CD4-positive, alpha-beta T cell treated with Interferon gamma for 1 hour (primary cell): ENCODE results near the gene CCDC71L.

Source experiments
- DNase-seq: peaks from one replicate; pipeline ENCODE4 v3.0.0-alpha.2; 2020

The CCDC71L gene

DNA sequence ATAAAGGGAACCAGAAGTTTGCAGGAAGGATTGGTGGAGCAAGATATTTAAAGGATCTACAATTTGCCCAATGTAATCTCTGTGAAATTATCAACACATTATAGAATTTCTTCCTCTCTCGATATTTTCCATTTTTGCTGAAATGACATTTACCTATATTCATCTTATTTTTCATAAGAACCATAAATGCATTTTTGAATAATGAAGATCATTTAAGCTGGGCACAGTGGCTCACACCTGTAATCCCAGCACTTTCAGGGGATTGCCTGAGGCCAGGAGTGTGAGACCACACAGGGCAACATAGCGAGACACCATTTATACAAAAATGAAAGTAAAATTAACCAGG lies 37.7 kb downstream of the CCDC71L start:
- DNase-seq = no peak

DNA sequence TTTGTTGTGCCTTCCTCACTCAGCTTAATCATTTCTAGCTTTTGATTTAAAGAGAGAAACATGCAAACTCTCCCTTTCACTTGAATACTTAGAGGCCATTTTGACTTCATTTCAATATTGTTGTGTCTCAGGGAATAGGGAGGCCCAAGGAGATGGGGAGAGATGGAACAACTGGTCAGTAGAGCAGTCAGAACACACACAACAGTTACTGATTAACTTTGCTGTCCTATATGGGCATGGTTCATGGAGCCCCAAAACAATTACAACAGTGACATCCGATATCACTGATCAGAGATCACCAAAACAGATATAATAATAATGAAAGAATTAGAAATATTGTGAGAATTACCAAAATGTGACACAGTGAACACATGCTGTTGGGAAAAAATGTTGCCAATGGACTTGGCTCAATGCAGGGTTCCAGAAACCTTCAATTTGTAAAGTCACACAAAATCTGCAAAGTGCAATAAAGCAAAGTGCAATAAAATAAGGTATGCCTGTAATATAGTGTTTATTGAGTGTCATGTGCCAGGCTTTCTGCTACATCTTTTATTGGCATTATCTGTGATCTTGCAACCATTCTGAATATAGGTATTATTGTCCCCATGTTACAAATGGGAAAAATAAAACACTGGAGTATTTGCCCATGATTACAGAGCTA lies 38.2 kb downstream of the CCDC71L start:
- no peak for DNase-seq

DNA sequence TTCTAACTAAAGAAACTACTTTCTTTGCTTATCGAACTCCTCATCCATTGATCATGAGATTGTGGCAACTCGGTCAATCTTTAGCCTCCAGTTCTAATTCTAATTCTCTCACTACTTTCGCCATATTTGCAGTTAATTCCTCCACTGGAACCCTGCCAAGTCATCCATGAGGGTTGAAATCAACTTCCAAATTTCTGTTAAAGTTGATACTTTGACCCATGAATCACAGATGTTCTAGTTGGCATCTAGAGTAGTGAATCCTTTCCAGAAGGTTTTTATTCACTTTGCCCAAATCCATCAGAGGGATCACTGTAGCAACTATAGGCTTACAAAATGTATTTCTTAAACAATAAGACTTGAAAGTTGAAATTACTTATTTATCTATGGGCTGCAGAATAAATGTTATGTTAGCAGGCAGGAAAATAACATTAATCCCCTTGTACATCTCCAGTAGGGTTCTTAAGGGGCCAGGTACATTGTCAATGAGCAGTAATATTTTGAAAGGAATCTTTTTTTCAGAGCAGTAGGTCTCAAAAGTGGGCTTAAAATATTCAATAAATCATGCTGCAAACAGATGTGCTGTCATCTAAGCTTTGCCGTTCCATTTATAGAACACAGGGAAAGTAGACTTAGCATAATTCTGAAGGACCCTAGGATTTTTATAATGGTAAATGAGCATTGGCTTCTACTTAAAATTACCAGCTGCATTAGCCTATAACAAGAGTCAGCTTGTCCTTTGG lies 39.4 kb downstream of the CCDC71L start:
- no peak for DNase-seq

DNA sequence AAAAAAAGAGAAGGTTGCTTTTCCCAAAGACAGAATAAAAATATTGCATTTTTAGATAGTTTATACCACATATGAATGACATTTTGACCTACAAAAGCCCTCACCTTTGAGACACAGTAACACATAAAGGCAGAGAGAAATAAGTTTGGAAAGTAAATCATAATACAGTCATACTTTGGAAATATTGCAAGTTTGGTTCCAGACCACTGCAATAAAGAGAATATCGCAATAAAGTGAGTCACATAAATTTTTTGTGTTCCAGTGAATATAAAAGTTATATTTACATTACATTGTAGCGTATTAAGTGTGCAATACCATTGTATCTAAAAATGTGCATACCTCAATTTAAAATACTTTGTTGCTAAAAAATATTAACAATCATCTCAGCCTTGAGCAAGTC lies 40.3 kb downstream of the CCDC71L start:
- no peak for DNase-seq

DNA sequence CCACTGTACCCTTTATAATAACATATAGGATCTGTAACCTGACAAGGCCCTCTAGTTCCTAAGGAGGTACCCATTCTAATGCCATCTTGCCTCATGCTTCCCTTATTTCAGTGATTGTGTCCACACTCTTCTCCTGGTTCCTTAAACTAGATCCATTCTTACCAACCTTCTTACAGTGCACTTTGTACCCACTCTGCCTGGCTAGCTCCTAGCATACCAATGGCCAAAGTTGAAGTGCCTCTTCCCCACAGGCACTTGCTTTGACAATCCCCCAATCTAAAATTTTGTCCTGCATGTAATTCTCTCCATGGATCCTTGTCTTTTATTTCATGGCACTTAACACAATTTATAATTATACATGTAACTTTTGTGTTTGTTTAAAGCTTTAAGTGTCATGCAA lies 40.9 kb downstream of the CCDC71L start:
- no peak for DNase-seq

DNA sequence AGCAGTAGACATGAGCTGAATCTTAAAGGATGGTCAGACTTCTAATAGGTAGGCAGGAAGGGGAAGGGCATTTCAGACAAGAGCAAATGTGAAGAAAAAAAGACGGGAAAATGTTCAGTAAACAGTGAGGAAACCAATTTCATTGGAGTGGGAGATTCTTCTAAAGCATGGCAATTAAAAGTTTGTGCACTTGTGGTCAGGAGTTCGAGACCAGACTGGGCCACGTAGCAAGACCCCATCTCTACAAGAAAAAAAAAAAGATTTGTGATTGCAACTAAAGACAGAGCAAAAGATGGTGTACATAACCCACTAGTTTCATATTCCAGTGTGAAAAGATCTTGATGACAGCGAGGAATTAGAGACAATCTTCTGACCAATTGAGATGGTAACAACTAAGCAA lies 41.7 kb downstream of the CCDC71L start:
- no peak for DNase-seq

DNA sequence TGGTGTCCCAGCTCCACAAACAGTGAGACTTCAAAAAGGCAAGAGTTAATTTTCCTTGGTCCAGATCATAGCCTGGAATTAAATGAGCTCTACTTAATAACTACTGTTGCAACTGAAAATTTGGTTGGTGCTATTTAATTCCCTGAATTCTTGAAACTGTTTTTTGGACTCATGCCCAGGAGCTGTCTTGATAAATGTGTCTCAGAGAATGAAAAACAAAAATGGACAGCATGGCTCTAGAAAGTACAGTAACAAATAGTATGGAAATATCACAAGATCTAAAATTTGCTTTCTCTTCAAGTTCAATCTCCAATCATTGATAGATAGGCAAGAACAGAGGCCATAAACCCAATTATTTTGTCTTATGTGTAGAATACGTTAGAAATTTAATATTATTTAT lies 42.5 kb downstream of the CCDC71L start:
- DNase-seq = no peak

DNA sequence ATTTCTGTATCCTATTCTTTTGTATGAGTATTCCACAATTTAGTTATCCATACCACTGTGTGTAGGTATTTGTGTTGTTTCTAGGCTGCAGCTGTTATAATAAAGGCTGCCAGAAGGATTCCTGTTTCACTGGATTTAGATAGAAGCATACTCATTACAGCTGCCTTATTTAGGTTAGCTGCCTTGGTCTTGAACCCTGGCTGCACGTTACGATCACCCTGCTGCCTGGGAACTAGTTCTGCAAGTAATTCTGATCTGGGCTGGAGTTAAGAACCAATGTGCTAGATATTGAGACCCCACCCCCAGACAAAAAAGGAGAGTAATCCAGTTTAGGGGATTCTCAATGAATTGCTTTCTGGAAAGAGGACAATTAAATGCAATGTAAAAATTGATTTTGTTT lies 43.1 kb downstream of the CCDC71L start:
- DNase-seq = no peak

DNA sequence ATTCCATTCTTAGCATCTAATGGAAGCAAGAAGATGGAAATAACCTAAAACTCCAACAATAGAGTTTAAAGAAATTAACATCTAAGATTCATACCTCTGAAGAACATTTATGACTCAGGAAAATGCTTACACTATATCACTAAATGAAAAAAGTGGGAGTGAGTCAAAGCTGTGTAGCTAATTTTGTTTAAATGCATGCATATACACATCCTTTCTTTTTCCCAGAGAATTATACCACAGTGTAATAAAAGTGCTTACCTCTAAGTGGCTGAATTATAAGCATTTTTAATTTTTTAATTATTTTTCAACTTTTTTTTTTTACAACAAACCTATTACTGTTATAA lies 44.3 kb downstream of the CCDC71L start:
- DNase-seq = no peak

DNA sequence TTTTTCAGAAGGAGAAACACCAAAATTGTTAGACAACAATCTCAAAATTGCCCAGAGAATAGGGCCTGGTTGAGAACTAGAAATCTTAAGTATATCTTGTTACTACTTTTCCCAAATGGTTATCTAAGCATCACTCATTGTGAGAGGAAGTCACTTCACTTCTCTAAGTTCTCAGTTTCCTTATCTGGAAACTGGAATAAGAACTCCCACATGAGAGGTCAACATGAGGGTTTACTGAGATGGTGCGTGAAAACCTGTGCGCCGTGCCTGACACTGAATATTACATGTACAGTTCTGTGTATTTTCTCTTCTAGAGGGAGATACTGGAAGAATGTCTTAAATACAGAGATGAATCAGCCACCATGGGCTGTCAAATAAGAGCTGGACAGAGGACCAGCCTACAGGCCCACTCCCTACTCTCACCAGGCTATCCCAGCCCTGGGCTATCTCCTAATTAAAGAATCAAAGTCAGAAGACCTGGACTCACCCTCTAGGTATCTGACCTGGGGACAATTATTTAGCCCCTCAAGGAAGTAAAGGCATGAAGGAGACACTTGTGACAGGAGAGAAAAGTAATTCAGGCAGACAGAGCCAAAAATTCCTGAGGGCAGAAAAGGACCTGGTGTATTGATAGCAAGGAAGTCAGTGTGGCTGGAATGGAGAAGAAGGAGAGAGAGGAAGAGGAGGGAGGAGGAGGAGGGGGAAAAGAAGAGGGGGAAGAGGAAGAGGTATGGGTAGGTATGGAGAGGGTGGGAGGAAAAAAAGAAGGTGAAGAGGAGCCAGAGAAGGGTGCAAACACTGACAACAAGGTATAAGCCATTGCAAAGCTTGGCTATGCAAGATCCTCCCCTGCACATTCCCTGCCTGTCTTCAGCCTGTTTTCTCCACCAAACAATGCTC lies 44.9 kb downstream of the CCDC71L start:
- DNase-seq = no peak

DNA sequence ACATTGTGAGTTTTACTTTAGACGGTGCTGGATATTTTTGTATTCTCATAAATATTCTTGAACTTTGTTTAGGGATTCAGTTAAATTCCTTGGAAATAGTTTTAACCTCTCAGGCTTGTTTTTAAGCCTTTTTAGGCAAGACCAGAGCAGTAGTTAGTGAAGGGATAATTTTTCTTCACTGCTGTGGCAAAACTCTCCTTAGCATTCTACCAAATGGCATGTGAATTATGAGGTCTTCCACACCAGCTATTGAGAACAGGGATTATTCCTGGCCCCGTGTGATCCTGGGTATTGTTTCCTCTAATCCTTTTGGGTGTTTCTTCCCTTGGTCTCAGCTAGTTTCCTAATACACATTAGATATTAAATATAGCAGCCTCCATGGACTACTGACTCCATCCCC lies 46.2 kb downstream of the CCDC71L start:
- DNase-seq = no peak

DNA sequence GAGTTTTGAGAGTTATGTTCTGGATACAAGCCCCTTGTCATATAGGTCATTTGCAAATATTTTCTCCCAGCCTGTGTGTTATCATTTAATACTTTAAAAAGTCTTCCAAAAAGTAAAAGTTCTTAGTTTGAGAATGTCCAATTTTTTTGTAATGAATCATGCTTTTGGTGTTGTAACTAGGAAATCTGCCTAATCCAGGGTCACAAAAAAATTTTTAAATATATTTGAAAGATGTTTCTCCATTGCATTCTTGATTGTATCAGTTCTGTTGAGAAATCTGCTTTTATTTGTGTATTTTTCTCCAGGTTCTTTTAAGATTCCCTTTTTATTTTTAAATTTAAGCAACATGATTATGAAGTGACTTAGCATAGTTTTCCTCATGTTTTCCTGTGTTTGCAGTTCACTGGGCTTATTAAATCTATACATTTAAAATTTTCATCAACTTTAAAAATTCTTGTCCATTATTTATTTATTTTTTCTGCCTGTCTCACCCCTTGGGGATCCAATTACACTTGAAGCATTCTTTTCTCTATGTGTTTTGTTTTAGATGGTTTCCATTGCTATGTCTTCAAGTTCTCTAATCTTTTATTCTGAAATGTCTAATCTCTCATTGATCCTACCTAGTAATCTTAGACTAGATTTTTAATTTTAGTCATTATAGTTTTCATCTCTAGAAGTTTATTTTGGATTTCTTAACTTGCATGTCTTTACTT lies 47.0 kb downstream of the CCDC71L start:
- DNase-seq = no peak

DNA sequence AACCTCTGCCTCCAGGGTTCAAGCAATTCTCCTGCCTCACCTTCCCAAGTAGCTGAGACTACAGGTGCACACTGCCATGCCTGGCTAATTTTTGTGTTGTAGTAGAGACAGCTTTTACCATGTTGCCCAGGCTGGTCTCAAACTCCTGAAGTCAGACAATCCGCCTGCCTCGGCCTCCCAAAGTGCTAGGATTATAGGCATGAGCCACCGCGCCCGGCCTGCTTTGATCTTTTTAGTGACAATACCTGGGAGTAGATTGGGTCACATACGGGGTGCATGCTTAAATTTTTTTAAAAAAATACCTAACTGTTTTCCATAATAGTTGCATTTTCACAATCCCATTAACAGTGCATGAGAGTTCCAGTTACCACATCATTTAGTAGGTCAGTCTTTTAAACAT lies 47.7 kb downstream of the CCDC71L start:
- DNase-seq = no peak

DNA sequence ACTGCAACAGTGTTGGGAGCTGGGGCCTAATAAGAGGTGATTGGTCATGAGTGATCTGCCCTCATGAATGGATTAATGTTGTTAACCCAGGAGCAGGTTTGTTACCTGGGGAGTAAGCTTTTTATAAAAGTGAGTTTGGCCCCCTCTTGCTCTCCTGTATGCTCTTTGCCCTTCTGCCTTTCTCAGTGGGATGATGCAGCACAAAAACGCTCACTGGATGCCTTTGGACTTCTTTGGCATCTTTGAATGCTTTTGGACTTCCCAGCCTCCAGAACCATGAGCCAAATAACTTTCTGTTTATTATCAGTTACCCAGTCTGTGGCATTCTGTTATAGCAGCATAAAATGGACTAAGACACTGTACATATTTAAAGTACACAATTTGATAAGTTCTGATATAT lies 48.5 kb downstream of the CCDC71L start:
- DNase-seq = no peak

DNA sequence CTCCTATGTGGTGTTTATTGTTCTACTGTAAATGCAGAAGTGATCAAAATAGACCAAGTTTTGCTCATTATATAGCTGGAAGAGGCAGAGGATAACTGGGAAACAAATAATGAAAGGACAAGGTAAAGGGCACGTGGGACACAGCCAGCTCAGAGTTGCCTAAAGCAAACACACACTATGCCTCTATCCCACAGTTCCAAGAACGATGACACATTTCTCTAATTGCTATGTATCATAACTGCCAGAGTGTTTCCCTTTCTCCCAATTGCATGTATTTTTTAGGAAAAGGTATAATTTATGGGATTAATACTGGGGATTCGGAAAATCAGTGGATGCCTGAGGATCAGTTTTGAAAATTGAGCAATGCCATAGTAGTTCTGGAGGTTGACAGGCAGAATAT lies 49.0 kb downstream of the CCDC71L start:
- DNase-seq = no peak

DNA sequence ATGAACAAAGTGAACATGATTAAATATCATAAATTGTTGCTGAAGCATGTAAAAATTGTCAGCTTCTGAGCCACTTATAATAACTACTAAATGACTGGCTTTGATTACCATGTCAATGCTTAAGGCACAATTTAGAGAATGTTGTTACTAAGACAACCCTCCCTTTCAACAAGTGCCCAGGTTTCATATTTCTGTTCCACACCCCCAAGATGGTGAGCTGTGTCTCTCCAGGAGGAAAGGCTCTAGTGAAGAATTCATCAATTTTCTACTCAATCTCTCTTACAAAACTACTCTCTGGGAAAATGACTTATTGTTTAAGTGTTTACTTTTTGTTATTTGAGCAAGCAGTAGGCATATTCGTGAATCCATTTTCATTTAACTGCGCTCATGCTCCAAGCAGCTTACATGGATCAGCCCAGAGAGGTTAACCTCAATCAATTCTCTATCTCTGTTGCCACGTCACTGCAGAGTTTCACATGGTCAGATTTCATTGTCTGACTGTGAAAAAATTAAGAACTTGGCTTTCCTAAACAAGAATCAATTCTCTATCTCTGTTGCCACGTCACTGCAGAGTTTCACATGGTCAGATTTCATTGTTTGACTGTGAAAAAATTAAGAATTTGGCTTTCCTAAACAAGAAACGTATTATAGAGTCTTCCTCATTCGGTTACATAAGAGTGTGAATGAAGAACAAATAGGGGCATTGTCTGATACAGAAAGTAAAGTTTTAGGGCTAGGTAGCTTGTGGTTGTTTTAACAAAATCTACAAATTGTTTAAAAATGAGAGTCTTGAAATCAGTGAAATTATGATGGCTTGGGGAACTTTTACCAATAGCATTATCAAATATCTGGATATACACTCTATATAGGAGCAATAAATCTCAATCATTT lies 49.7 kb downstream of the CCDC71L start:
- no peak for DNase-seq

DNA sequence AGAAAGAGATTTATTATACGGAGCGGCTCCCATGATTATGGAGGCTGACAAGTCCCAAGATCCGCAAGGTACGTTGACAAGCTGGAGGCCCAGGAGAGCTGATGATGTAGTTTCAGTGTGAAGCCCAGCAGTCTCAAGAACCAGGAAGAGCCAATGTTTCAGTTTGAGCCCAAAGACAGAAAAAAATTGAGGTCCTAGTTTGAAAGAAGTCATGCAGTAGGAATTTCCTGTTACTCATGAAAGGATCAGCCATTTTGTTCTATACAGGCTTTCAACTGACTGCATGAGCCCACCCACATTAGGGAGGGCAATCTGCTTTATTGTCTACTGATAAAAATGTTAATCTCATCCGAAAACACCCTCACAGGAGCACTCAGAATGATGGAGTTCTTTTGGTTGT lies 51.5 kb downstream of the CCDC71L start:
- no peak for DNase-seq

DNA sequence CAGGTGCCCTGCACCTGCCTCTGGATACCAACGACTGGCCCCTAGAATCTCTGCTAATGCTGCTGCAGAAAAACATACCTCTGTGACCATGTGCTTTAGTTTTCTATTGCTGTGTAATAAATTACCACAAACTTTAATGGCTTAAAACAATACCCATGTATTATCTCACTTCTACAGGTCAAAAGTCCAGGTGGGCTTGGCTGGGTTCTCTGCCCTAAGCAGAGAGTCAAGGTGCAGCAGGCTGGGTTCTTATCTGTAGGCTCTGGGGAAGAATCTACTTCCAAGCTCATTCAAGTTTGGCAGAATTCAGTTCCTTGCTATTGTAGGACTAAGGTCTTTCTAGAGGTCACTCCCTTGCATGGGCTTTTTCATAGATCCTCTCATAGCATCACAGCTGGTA lies 52.3 kb downstream of the CCDC71L start:
- DNase-seq = no peak
